Progenitor cell of endocrine pancreas (in vitro differentiated cells): ENCODE measurements around the gene PMEPA1. TPM values are rescaled to one million over a fixed set of nuclear protein-coding genes. Genes with fewer than 3 reads are reported as not detected.

Source experiments
- DNase-seq: peaks from one replicate; pipeline ENCODE4 v3.0.0; 2021; ENCODE audit warnings: low spot score; ENCODE audit not compliant: unreplicated experiment
- H3K27ac Mint-ChIP-seq: 2 replicates; pipeline ENCODE4 v1.8.0; 2021; ENCODE audit warnings: mild to moderate bottlenecking, moderate library complexity, mixed read lengths
- H3K27me3 Mint-ChIP-seq: 2 replicates; pipeline ENCODE4 v1.8.0; 2021; ENCODE audit warnings: mixed read lengths
- H3K36me3 Mint-ChIP-seq: 2 replicates; pipeline ENCODE4 v1.8.0; 2022; ENCODE audit warnings: mixed read lengths; ENCODE audit not compliant: insufficient read depth
- H3K4me1 Mint-ChIP-seq: 2 replicates; pipeline ENCODE4 v1.8.0; 2021; ENCODE audit warnings: low read depth, mixed read lengths
- H3K4me3 Mint-ChIP-seq: 2 replicates; pipeline ENCODE4 v1.8.0; 2021; ENCODE audit warnings: low read depth, mild to moderate bottlenecking, moderate library complexity, mixed read lengths
- H3K9me3 Mint-ChIP-seq: 2 replicates; pipeline ENCODE4 v1.8.0; 2021; ENCODE audit warnings: low read depth, mixed read lengths
- total RNA-seq: library from RNA; stranded (reverse); gene quantifications from 2 replicates; pipeline ENCODE4 v1.2.1, GENCODE V29; 2021
- TF ChIP-seq, protein P1 (sequence below): fragments of 200-600 bp; sonication (generic); IDR thresholded peaks from one replicate; pipeline ENCODE4 v1.5.0; 2021; ENCODE audit warnings: antibody characterized with exemption, mild to moderate bottlenecking; ENCODE audit not compliant: unreplicated experiment

Gene PMEPA1
- total RNA-seq, 1 donor from 2014 or later: 9.1 TPM

DNA sequence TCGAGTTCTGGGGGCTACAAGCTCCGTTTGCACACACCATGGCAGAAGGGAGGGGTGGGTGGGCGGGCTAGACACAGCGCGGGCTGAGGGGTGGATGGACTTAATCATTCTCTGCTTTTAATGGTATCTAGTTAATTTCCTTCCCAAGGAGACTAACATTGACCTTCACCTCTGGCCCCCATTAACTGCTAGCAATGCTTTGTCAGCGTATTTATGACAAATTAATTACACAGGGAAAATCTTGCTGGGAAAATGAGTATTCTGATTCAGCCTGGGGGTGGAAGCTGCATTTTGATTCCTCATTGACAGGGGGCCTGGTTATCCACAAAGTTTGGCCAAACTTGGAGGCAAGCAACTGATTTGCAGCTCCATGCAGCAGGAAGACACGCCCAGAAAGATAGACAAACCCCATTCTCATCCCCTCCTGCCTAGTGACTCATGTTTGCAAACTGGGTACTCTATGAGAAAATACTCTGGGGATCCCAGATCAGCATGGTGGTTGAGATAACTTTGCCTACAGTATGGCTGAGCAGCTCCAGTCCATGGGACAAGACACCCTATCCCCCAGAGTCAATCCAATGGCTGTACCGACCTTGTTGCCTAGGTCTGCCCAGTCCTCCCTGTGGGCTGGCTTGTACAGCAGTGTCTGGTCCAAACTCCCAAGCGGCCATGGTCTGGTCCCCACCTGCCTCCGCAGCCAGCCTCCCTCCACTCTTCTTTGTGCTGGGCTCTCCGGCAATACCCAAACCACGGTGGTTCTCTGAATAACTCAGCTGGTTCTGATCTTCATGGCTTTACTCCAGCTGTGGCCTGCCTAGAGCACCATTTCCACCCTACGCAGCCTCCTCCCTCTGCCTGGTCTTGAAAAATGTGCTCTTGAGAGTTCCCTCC is 109.2 kb downstream of the PMEPA1 start:
- no peaks in the 10 kb centered on the region for H3K36me3 Mint-ChIP-seq
- H3K27me3 Mint-ChIP-seq: peaks cover 11% of the 10 kb centered on the region
- peaks cover 2% of the 10 kb centered on the region for H3K4me1 Mint-ChIP-seq
- no peak overlapping the region for H3K4me3 Mint-ChIP-seq
- no peak for DNase-seq
- H3K9me3 Mint-ChIP-seq: no peaks in the 10 kb centered on the region
- no peak overlapping the region for H3K27ac Mint-ChIP-seq
- TF ChIP-seq, protein P1, sequence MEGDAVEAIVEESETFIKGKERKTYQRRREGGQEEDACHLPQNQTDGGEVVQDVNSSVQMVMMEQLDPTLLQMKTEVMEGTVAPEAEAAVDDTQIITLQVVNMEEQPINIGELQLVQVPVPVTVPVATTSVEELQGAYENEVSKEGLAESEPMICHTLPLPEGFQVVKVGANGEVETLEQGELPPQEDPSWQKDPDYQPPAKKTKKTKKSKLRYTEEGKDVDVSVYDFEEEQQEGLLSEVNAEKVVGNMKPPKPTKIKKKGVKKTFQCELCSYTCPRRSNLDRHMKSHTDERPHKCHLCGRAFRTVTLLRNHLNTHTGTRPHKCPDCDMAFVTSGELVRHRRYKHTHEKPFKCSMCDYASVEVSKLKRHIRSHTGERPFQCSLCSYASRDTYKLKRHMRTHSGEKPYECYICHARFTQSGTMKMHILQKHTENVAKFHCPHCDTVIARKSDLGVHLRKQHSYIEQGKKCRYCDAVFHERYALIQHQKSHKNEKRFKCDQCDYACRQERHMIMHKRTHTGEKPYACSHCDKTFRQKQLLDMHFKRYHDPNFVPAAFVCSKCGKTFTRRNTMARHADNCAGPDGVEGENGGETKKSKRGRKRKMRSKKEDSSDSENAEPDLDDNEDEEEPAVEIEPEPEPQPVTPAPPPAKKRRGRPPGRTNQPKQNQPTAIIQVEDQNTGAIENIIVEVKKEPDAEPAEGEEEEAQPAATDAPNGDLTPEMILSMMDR: no peak

DNA sequence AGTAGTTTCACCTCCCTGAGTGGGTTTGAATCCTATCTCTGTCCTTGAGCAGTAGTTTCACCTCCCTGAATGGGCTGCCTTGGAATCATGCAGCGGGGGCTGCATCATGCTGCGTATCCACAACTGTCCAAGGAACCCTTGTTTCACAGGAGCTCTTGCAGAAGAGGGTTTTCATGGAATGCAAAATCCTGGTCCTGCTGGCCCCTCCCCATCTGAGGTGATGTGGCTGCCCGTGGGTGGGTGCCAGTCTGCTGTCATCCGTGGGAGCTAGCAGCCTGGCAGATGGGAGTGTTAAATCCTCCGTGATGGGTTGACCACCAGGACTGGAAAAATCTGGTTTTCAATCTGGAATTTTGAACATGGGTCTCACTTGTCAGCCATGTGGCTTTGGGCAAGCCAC is 111.3 kb downstream of the PMEPA1 start:
- Mint-ChIP-seq H3K4me3 (no peak overlapping the region), H3K36me3 (no peaks in the 10 kb centered on the region), H3K27ac (no peak overlapping the region), H3K4me1 (peaks cover 8% of the 10 kb centered on the region), H3K9me3 (no peaks in the 10 kb centered on the region), H3K27me3 (peaks cover 11% of the 10 kb centered on the region)
- TF ChIP-seq, protein P1: no peak
- DNase-seq: no peak

Other genes with a start within 250 kb of the PMEPA1 start
- gene CTCFL, start 184.9 kb downstream of the PMEPA1 start, total RNA-seq: not detected in 2 replicates
- gene PCK1, start 148.9 kb downstream of the PMEPA1 start, total RNA-seq: not detected in 2 replicates
- not detected in 2 replicates for gene ZBP1, start 89.6 kb downstream of the PMEPA1 start, total RNA-seq